Measurements from ENCODE around the gene ZBTB21. TPM values are rescaled to one million over a fixed set of nuclear protein-coding genes. Genes with fewer than 3 reads are reported as not detected.

Gene ZBTB21
- total and polyA plus RNA-seq, 9 of the 15 experiments (the other 6 are each of a cell fraction or from before 2014, with no cell fraction given): 2.2 to 15.2 (median 8.7) TPM

DNA sequence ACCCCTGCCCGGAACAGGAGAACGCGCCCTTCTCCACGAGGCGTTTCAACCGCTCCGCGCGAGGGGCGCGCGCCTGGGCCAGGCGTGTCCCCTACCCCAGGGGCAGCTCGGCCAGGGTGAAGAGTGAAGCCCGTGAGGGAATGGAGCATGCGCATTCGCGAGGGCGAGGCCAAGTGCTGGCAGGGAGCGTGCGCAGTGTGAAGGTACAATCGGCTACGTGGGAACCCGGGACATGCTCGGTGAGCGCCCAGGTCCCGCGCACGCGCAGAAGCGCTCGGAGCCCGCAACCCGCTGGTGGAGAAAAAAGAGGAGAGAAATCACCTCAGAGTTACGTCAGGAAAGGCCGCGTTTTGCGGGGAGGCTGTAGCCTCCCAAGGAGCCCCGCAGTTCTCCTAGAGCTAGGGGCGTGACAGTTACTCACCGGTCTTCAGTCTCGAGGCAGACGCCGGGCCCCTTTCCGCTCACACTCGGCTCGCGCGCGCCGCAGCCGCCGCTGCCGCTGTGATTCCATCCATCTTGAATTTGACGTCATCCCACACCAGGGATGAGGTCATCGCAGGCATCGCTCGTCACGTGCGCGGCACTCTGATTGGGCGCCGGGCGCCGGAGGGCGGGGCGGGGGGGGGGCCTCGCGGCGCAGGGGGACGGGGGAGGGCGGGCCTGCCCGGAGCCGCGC is at the start of gene ZBTB21 (continued):
- TF ChIP-seq, protein P1, sequence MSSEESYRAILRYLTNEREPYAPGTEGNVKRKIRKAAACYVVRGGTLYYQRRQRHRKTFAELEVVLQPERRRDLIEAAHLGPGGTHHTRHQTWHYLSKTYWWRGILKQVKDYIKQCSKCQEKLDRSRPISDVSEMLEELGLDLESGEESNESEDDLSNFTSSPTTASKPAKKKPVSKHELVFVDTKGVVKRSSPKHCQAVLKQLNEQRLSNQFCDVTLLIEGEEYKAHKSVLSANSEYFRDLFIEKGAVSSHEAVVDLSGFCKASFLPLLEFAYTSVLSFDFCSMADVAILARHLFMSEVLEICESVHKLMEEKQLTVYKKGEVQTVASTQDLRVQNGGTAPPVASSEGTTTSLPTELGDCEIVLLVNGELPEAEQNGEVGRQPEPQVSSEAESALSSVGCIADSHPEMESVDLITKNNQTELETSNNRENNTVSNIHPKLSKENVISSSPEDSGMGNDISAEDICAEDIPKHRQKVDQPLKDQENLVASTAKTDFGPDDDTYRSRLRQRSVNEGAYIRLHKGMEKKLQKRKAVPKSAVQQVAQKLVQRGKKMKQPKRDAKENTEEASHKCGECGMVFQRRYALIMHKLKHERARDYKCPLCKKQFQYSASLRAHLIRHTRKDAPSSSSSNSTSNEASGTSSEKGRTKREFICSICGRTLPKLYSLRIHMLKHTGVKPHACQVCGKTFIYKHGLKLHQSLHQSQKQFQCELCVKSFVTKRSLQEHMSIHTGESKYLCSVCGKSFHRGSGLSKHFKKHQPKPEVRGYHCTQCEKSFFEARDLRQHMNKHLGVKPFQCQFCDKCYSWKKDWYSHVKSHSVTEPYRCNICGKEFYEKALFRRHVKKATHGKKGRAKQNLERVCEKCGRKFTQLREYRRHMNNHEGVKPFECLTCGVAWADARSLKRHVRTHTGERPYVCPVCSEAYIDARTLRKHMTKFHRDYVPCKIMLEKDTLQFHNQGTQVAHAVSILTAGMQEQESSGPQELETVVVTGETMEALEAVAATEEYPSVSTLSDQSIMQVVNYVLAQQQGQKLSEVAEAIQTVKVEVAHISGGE (CRISPR knock-in tag; IDR thresholded peaks at IDR 0.05): peak in 1 of 3 experiments; percentile 82; a peak in 2 of 6 replicates
- 0 out of 2 replicates have a peak, but pooled peaks have one; percentile 22 for TF ChIP-seq PHF21A (IDR thresholded peaks at IDR 0.05; ENCODE audit: borderline replicate concordance, low read depth)
- no peak for TF ChIP-seq HDGF (IDR thresholded peaks at IDR 0.05)
- TF ChIP-seq, protein P2, sequence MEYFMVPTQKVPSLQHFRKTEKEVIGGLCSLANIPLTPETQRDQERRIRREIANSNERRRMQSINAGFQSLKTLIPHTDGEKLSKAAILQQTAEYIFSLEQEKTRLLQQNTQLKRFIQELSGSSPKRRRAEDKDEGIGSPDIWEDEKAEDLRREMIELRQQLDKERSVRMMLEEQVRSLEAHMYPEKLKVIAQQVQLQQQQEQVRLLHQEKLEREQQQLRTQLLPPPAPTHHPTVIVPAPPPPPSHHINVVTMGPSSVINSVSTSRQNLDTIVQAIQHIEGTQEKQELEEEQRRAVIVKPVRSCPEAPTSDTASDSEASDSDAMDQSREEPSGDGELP (CRISPR knock-in tag; IDR thresholded peaks at IDR 0.05; ENCODE audit: borderline replicate concordance): no peak
- no peak for TF ChIP-seq NUFIP1 (IDR thresholded peaks at IDR 0.05; ENCODE audit: partially characterized antibody)
- TF ChIP-seq SMAD1 (IDR thresholded peaks at IDR 0.05; ENCODE audit: low read depth, low read length, partially characterized antibody): peak; percentile 43
- TF ChIP-seq KDM5B (IDR thresholded peaks at IDR 0.05; ENCODE audit: insufficient replicate concordance, low read depth, low read length): peak; percentile 8
- TF ChIP-seq JUN (IDR thresholded peaks at IDR 0.05; ENCODE audit: borderline replicate concordance, low read depth, low read length): peak; percentile 90
- TF ChIP-seq JUN (CRISPR knock-in tag; IDR thresholded peaks at IDR 0.05; ENCODE audit: borderline replicate concordance): no peak
- no peak for TF ChIP-seq MTA2 (IDR thresholded peaks at IDR 0.05; ENCODE audit: low read depth)
- TF ChIP-seq DMBX1 (CRISPR knock-in tag; IDR thresholded peaks at IDR 0.05; ENCODE audit: borderline replicate concordance): peak; percentile 33; the same call in 1 of the 2 replicates
- peak; percentile 77; the same call in 1 of the 2 replicates for TF ChIP-seq PHF8 (IDR thresholded peaks at IDR 0.05; ENCODE audit: borderline replicate concordance, low read length)
- TF ChIP-seq ATF7 (IDR thresholded peaks at IDR 0.05): peak; percentile 99
- TF ChIP-seq, protein P3, sequence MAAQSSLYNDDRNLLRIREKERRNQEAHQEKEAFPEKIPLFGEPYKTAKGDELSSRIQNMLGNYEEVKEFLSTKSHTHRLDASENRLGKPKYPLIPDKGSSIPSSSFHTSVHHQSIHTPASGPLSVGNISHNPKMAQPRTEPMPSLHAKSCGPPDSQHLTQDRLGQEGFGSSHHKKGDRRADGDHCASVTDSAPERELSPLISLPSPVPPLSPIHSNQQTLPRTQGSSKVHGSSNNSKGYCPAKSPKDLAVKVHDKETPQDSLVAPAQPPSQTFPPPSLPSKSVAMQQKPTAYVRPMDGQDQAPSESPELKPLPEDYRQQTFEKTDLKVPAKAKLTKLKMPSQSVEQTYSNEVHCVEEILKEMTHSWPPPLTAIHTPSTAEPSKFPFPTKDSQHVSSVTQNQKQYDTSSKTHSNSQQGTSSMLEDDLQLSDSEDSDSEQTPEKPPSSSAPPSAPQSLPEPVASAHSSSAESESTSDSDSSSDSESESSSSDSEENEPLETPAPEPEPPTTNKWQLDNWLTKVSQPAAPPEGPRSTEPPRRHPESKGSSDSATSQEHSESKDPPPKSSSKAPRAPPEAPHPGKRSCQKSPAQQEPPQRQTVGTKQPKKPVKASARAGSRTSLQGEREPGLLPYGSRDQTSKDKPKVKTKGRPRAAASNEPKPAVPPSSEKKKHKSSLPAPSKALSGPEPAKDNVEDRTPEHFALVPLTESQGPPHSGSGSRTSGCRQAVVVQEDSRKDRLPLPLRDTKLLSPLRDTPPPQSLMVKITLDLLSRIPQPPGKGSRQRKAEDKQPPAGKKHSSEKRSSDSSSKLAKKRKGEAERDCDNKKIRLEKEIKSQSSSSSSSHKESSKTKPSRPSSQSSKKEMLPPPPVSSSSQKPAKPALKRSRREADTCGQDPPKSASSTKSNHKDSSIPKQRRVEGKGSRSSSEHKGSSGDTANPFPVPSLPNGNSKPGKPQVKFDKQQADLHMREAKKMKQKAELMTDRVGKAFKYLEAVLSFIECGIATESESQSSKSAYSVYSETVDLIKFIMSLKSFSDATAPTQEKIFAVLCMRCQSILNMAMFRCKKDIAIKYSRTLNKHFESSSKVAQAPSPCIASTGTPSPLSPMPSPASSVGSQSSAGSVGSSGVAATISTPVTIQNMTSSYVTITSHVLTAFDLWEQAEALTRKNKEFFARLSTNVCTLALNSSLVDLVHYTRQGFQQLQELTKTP (IDR thresholded peaks at IDR 0.05; ENCODE audit: low read depth in 1 of 2, partially characterized antibody in 2 of 2): peak in 1 of 2 experiments; percentile 42
- peak; percentile 100 for TF ChIP-seq TARDBP (IDR thresholded peaks at IDR 0.05)
- TF ChIP-seq, protein P4, sequence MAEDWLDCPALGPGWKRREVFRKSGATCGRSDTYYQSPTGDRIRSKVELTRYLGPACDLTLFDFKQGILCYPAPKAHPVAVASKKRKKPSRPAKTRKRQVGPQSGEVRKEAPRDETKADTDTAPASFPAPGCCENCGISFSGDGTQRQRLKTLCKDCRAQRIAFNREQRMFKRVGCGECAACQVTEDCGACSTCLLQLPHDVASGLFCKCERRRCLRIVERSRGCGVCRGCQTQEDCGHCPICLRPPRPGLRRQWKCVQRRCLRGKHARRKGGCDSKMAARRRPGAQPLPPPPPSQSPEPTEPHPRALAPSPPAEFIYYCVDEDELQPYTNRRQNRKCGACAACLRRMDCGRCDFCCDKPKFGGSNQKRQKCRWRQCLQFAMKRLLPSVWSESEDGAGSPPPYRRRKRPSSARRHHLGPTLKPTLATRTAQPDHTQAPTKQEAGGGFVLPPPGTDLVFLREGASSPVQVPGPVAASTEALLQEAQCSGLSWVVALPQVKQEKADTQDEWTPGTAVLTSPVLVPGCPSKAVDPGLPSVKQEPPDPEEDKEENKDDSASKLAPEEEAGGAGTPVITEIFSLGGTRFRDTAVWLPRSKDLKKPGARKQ (CRISPR knock-in tag; IDR thresholded peaks at IDR 0.05): no peak

Data from K562 (cell line).